ENCODE results near the gene EHBP1L1. TPM values are rescaled to one million over a fixed set of nuclear protein-coding genes. Genes with fewer than 3 reads are reported as not detected.

EHBP1L1 gene
- total and polyA plus RNA-seq, 5 experiments from 2014 or later: 10.8 to 108 (median 19.8) TPM

DNA sequence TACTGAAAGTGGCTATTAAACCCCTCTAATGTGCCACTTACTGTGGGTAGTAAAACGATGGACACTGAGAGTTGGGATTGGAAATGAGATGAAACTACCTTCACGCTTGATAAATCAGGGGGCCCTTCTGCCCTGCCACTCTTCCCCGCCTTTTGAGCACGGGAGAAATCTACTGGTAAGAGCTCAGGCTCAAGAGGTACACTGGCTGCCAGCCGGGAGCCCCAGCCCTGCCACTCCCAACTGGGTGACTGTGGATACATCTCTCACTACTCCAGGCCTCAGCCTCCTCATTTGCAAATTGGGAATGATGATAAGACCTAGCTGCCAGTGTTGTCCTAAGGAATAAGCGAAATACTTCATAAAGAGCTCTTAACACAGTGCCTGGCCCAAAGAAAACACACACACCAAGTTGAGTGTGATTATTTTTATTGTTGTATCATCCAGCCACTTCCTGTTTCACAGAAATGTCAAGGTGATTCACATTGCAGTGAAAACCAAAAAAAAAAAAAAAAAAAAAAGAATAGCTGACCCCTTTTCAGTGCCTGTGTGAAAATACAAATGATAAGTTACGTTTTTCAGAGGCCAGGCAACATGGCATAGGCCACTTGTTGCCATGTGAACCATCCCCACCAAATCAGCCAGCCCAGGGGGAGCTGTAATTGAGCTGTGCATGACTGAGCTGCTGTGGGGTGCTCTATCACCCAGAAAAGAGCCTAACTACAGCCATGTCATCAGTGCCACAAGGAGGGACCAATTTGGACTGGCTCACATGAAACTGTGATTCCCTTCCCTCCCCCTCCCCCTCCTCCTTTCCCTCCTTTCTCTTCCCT lies 10.0 kb upstream of the EHBP1L1 start:
- POLR2A ChIA-PET: interaction anchor here (0.7 to 5.2 kb wide), 17 partner anchors 9 to 701 kb away, joined by 3 to 65 read pairs (median 8); partner anchors contain the start of genes CFL1, EHBP1L1, MALAT1 and PCNX3
- Mint-ChIP-seq H3K27ac (peak overlapping the region; percentile 83 to 100 (median 96)), H3K4me1 (peaks cover 28 to 70% (median 65%) of the 10 kb centered on the region in 4 donors), H3K9me3 (no peaks in the 10 kb centered on the region), H3K27me3 (no peaks in the 10 kb centered on the region), H3K36me3 (peaks cover 0 to 9% (median 5%) of the 10 kb centered on the region in 3 donors), H3K4me3 (peak overlapping the region; percentile 57 to 87 (median 76))
- DNase-seq (peak in 2 of 10 donors; percentile 40 to 48), ATAC-seq (peak in 1 of 2 donors; percentile 12)

DNA sequence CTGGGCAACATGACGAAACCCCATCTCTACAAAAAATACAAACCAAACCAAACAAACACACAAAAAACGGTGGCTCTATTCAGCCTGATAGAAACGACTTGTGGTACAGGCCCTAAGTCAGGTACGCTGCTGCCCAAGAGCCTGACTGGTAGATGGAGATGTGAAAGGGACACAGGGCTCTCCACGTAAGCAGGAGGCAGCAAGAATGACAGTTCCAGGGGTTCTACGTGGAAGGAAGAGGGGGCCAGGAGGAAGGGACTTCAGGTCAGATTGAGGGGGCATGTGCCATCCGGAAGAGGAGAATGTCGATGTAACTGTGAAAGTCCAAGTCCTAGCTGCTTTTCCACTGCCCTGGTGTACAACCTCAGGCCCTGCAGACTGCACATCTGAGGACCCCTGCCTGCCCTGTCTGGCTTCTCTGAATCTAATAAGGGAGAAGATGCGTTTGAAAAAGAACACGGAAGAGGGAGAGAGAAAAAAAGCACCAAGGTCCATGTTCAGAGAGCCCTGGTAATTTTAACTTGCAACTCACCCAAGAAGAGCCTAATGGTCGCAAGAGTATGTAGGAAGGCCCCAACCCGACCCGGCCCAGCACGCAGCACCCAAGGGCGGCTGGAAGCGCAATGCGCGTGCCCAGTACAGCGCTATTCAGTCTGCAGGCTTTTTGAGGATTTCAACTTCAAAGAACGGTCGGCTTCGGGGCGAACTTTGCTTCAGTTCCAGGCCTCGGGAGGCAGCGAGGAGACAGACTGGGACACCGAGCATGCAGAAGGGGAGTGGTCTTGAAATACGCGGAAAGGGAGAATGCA lies 6.5 kb upstream of the EHBP1L1 start:
- peaks cover 0 to 9% (median 5%) of the 10 kb centered on the region in 3 donors for H3K36me3 Mint-ChIP-seq
- POLR2A ChIA-PET: interaction anchor here (1.0 to 9.6 kb wide), 18 partner anchors 8 to 700 kb away, joined by 3 to 260 read pairs (median 10); partner anchors contain the start of genes CFL1, LTBP3, MALAT1 and NEAT1
- DNase-seq (peak in 1 of 10 donors; percentile 70), ATAC-seq (peak; percentile 35 to 44)
- no peaks in the 10 kb centered on the region for H3K27me3 Mint-ChIP-seq
- peak overlapping the region; percentile 97 to 100 (median 99) for H3K4me3 Mint-ChIP-seq
- H3K4me1 Mint-ChIP-seq: peaks cover 35 to 88% (median 74%) of the 10 kb centered on the region in 4 donors
- H3K9me3 Mint-ChIP-seq: no peaks in the 10 kb centered on the region
- H3K27ac Mint-ChIP-seq: peak overlapping the region; percentile 94 to 100 (median 99)

DNA sequence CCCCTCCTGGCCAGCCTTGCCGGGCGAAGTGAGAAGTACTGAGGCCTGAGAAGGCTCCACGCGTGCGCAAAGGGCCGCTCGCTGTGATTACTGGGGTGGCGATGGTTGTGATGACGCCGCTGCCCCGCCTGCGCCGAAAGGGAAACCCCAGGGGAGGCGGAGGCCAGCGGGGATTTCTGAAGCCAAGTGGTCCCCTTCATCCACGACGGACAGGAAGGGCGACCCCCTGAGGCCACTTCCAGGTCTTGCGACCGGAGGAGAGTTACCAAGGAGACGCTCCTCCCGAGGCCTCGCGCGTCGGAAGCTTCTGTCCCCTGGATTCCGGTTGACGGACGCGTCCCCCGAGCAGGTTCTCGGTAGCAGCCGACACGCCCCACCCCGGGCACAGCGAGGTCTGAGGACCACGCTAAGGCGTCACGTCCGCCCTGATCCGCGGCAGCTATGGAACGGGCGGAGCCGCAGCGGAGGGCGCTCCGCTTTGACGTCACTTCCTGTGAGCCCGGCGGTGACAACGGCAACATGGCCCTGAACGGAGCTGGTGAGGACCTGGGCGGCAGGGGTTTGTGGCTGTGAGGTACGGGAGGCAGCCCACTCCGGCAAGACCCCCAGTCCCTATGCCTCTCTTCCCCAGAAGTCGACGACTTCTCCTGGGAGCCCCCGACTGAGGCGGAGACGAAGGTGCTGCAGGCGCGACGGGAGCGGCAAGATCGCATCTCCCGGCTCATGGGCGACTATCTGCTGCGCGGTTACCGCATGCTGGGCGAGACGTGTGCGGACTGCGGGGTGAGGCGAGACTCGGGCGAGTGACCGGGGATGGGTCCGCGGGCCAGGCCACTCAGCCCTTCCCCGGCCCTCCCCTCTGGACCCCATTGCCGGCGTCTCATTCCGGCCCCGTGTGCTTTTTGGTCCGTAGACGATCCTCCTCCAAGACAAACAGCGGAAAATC lies 5.6 kb upstream of the EHBP1L1 start, which contains the start of gene ZNRD2:
TSS of gene ZNRD2 (plus strand) at position 505 of the 946 bp plus-strand sequence. CDS start at position 520, 15 bp downstream.
- Mint-ChIP-seq H3K27ac (peak within 1 kb of the TSS; percentile 94 to 100 (median 99)), H3K9me3 (no peaks in the 10 kb centered on the region), H3K36me3 (peaks cover 0 to 9% (median 5%) of the 10 kb centered on the region in 3 donors), H3K27me3 (no peaks in the 10 kb centered on the region), H3K4me3 (peak within 1 kb of the TSS; percentile 97 to 100 (median 99)), H3K4me1 (peaks cover 38 to 88% (median 75%) of the 10 kb centered on the region in 4 donors)
- POLR2A ChIA-PET: interaction anchor here (0.6 to 9.6 kb wide), 24 partner anchors 9 to 701 kb away, joined by 3 to 260 read pairs (median 6); partner anchors contain the start of genes CFL1, LTBP3, MALAT1 and NEAT1
- ATAC-seq: peak; percentile 64 to 78
- peak; percentile 95 to 99 (median 98) for DNase-seq

- Mint-ChIP-seq H3K27ac (peak overlapping the region in 9 of 10 donors; percentile 88 to 100 (median 96)), H3K4me1 (peaks cover 38 to 83% (median 67%) of the 10 kb centered on the region in 4 donors), H3K9me3 (no peaks in the 10 kb centered on the region), H3K27me3 (no peaks in the 10 kb centered on the region), H3K36me3 (peaks cover 0 to 9% (median 5%) of the 10 kb centered on the region in 3 donors), H3K4me3 (peak overlapping the region; percentile 89 to 99 (median 98))
- no peak for DNase-seq
- POLR2A ChIA-PET: interaction anchor here (0.6 to 9.6 kb wide), 17 partner anchors 10 to 288 kb away, joined by 3 to 260 read pairs (median 14); partner anchors contain the start of genes LTBP3, MALAT1, MAP3K11 and MUS81
- ATAC-seq: no peak
Measured at GRCh38 chr11:65571420-65571819, 4.4 kb upstream of the EHBP1L1 start.

- peaks cover 41 to 83% (median 67%) of the 10 kb centered on the region in 4 donors for H3K4me1 Mint-ChIP-seq
- ATAC-seq: no peak
Measured at GRCh38 chr11:65571940-65572339, 3.9 kb upstream of the EHBP1L1 start.

GRCh38 chr11:65572356-65573051 lies 3.3 kb upstream of the EHBP1L1 start, which contains the start of gene FAM89B:
FAM89B (plus strand) TSS chr11:65572538; CDS start chr11:65572670, 132 bp downstream.
- H3K4me3 Mint-ChIP-seq: peak within 1 kb of the TSS; percentile 89 to 99 (median 98)
- POLR2A ChIA-PET: interaction anchor here (0.5 to 9.6 kb wide), 17 partner anchors 11 to 761 kb away, joined by 3 to 260 read pairs (median 14); partner anchors contain the start of genes FRMD8, LTBP3, MALAT1 and MAP3K11
- H3K9me3 Mint-ChIP-seq: no peaks in the 10 kb centered on the region

More at GRCh38 chr11:65571940-65572339, 3.9 kb upstream of the EHBP1L1 start:
- Mint-ChIP-seq H3K9me3 (no peaks in the 10 kb centered on the region), H3K36me3 (peaks cover 0 to 9% (median 5%) of the 10 kb centered on the region in 3 donors), H3K4me3 (peak overlapping the region; percentile 89 to 99 (median 98)), H3K27ac (peak overlapping the region; percentile 84 to 100 (median 95)), H3K27me3 (no peaks in the 10 kb centered on the region)
- POLR2A ChIA-PET: interaction anchor here (0.6 to 9.6 kb wide), 18 partner anchors 11 to 288 kb away, joined by 3 to 260 read pairs (median 13); partner anchors contain the start of genes FRMD8, LTBP3, MALAT1 and MAP3K11
- DNase-seq: no peak

GRCh38 chr11:65573391-65574079 lies 2.3 kb upstream of the EHBP1L1 start:
- peak overlapping the region; percentile 87 to 96 (median 93) for H3K27ac Mint-ChIP-seq
- no peak for DNase-seq
- POLR2A ChIA-PET: interaction anchor here (0.6 to 9.6 kb wide), 13 partner anchors 12 to 297 kb away, joined by 3 to 260 read pairs (median 37); partner anchors contain the start of genes FRMD8, LTBP3, MALAT1 and MAP3K11
- H3K36me3 Mint-ChIP-seq: peaks cover 0 to 2% (median 2%) of the 10 kb centered on the region in 3 donors
- ATAC-seq: no peak
- H3K27me3 Mint-ChIP-seq: no peaks in the 10 kb centered on the region
- peak overlapping the region; percentile 87 to 99 (median 90) for H3K4me3 Mint-ChIP-seq
- H3K4me1 Mint-ChIP-seq: peaks cover 41 to 88% (median 69%) of the 10 kb centered on the region in 4 donors
- H3K9me3 Mint-ChIP-seq: no peaks in the 10 kb centered on the region

More at GRCh38 chr11:65572356-65573051, 3.3 kb upstream of the EHBP1L1 start, which contains the start of gene FAM89B:
- Mint-ChIP-seq H3K27me3 (no peaks in the 10 kb centered on the region), H3K27ac (peak within 1 kb of the TSS; percentile 89 to 100 (median 96)), H3K4me1 (peaks cover 41 to 85% (median 67%) of the 10 kb centered on the region in 4 donors), H3K36me3 (peaks cover 0 to 6% (median 2%) of the 10 kb centered on the region in 3 donors)
- DNase-seq: peak; percentile 74 to 94 (median 84)
- peak; percentile 17 to 22 for ATAC-seq

- H3K9me3 Mint-ChIP-seq: no peaks in the 10 kb centered on the region
- DNase-seq (peak; percentile 57 to 89 (median 82)), ATAC-seq (peak; percentile 23 to 25)
- no peaks in the 10 kb centered on the region for H3K27me3 Mint-ChIP-seq
- H3K27ac Mint-ChIP-seq: peak overlapping the region; percentile 89 to 99 (median 97)
- peak overlapping the region; percentile 89 to 99 (median 93) for H3K4me3 Mint-ChIP-seq
- POLR2A ChIA-PET: interaction anchor here (1.1 to 9.6 kb wide), 15 partner anchors 8 to 453 kb away, joined by 3 to 260 read pairs (median 13); partner anchors contain the start of genes LTBP3, MALAT1, MAP3K11 and PCNX3
- H3K4me1 Mint-ChIP-seq: peaks cover 36 to 88% (median 66%) of the 10 kb centered on the region in 4 donors
- peaks cover 0 to 3% (median 0%) of the 10 kb centered on the region in 3 donors for H3K36me3 Mint-ChIP-seq
Measured at GRCh38 chr11:65574109-65574810, 1.6 kb upstream of the EHBP1L1 start.

Measured in naive thymus-derived CD8-positive, alpha-beta T cell (primary cell).